Measurements from ENCODE around the gene MS4A6E. TPM values are rescaled to one million over a fixed set of nuclear protein-coding genes. Genes with fewer than 3 reads are reported as not detected.

The MS4A6E gene
- total RNA-seq, 2 experiments from 2014 or later: not detected

GRCh38 chr11:60343094-60343704 is 16.1 kb downstream of the MS4A6E start:
- no peak overlapping the region for H3K27ac Mint-ChIP-seq
- peaks cover 17% of the 10 kb centered on the region for H3K27me3 Mint-ChIP-seq
- ChIA-PET POLR2A (no interaction called here), CTCF (interaction anchor here (0.7 to 8.5 kb wide), 11 partner anchors 9 to 290 kb away, joined by 3 to 77 read pairs (median 3); no protein-coding TSS in a partner anchor)
- peak; percentile 19 for DNase-seq
- no peaks in the 10 kb centered on the region for H3K4me1 Mint-ChIP-seq (ENCODE audit: low read depth)
- no peaks in the 10 kb centered on the region for H3K36me3 Mint-ChIP-seq (ENCODE audit: low read depth)
- intact Hi-C loops (cut with micrococcal nuclease): loop anchor here (2.0 kb wide), 1 partner anchor 78 kb away; no protein-coding TSS in a partner anchor
- TF ChIP-seq, protein P1, sequence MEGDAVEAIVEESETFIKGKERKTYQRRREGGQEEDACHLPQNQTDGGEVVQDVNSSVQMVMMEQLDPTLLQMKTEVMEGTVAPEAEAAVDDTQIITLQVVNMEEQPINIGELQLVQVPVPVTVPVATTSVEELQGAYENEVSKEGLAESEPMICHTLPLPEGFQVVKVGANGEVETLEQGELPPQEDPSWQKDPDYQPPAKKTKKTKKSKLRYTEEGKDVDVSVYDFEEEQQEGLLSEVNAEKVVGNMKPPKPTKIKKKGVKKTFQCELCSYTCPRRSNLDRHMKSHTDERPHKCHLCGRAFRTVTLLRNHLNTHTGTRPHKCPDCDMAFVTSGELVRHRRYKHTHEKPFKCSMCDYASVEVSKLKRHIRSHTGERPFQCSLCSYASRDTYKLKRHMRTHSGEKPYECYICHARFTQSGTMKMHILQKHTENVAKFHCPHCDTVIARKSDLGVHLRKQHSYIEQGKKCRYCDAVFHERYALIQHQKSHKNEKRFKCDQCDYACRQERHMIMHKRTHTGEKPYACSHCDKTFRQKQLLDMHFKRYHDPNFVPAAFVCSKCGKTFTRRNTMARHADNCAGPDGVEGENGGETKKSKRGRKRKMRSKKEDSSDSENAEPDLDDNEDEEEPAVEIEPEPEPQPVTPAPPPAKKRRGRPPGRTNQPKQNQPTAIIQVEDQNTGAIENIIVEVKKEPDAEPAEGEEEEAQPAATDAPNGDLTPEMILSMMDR (IDR thresholded peaks at IDR 0.05): peak; percentile 88
- no peaks in the 10 kb centered on the region for H3K9me3 Mint-ChIP-seq
- H3K4me3 Mint-ChIP-seq: no peak overlapping the region
- no peak for ATAC-seq

DNA sequence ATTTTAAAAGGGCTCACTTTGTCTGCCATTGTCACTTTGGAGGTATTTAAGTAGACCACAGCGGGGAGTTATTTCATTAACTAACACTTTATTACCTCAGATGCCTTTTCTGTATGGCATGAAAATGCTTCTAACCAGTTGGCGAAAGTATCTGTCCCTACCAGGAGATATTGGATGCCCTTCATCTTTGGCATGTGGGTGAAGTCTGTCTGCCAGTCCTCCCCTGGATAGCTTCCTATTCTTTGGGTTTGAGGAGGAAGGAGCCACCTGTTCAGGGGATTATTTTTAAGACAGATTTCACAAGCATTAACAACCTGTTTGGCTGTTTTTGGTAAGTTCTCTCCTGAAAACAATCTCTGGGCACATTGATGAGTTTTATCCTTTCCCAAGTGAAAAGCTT is 17.1 kb downstream of the MS4A6E start:
- TF ChIP-seq, protein P1 (IDR thresholded peaks at IDR 0.05): no peak
- CTCF ChIA-PET: interaction anchor here (0.8 to 8.5 kb wide), 10 partner anchors 8 to 393 kb away, joined by 3 to 77 read pairs (median 4); no protein-coding TSS in a partner anchor
- no peak overlapping the region for H3K27ac Mint-ChIP-seq
- POLR2A ChIA-PET: no interaction called here
- DNase-seq (no peak), ATAC-seq (no peak)
- no peaks in the 10 kb centered on the region for H3K9me3 Mint-ChIP-seq
- H3K4me3 Mint-ChIP-seq: no peak overlapping the region
- no peaks in the 10 kb centered on the region for H3K4me1 Mint-ChIP-seq (ENCODE audit: low read depth)
- H3K27me3 Mint-ChIP-seq: peaks cover 19% of the 10 kb centered on the region
- no peaks in the 10 kb centered on the region for H3K36me3 Mint-ChIP-seq (ENCODE audit: low read depth)
- intact Hi-C loops (cut with micrococcal nuclease): no loop called here

GRCh38 chr11:60345489-60345888 is 18.4 kb downstream of the MS4A6E start:
- Mint-ChIP-seq H3K4me1 (ENCODE audit: low read depth) (no peaks in the 10 kb centered on the region), H3K9me3 (no peaks in the 10 kb centered on the region), H3K36me3 (ENCODE audit: low read depth) (no peaks in the 10 kb centered on the region), H3K27me3 (peaks cover 17% of the 10 kb centered on the region), H3K4me3 (no peak overlapping the region), H3K27ac (no peak overlapping the region)
- POLR2A ChIA-PET: no interaction called here
- intact Hi-C loops (cut with micrococcal nuclease): loop anchor here (5.0 kb wide), 1 partner anchor 272 kb away; no protein-coding TSS in a partner anchor
- ATAC-seq: no peak
- peak; percentile 52 for DNase-seq
- TF ChIP-seq, protein P1 (IDR thresholded peaks at IDR 0.05): peak; percentile 41
- CTCF ChIA-PET: interaction anchor here (0.6 to 8.5 kb wide), 11 partner anchors 11 to 392 kb away, joined by 3 to 77 read pairs (median 3); no protein-coding TSS in a partner anchor

GRCh38 chr11:60347084-60347797 is 20.2 kb downstream of the MS4A6E start:
- POLR2A ChIA-PET: no interaction called here
- Mint-ChIP-seq H3K4me1 (ENCODE audit: low read depth) (no peaks in the 10 kb centered on the region), H3K36me3 (ENCODE audit: low read depth) (no peaks in the 10 kb centered on the region), H3K4me3 (no peak overlapping the region), H3K27ac (no peak overlapping the region), H3K27me3 (peaks cover 9% of the 10 kb centered on the region), H3K9me3 (no peaks in the 10 kb centered on the region)
- DNase-seq (no peak), ATAC-seq (no peak)
- CTCF ChIA-PET: interaction anchor here (0.7 to 8.5 kb wide), 4 partner anchors 16 to 82 kb away, joined by 3 to 77 read pairs (median 32); no protein-coding TSS in a partner anchor
- intact Hi-C loops (cut with micrococcal nuclease): loop anchor here (5.0 kb wide), 1 partner anchor 270 kb away; no protein-coding TSS in a partner anchor
- TF ChIP-seq, protein P1 (IDR thresholded peaks at IDR 0.05): no peak

Measured in activated CD8-positive, alpha-beta T cell treated with anti-CD3 and anti-CD28 coated beads for 36 hours (primary cell).